ENCODE results near the gene IFIT1B. TPM values are rescaled to one million over a fixed set of nuclear protein-coding genes. Genes with fewer than 3 reads are reported as not detected.
A peak's percentile ranks its signal among the peaks of the same experiment; 100 is the strongest.
"Not testable (repeated sequence)": the region's sequence is repeated elsewhere in the genome, so short reads cannot be mapped to it uniquely, and the experiment has no call there.

Gene IFIT1B, protein sequence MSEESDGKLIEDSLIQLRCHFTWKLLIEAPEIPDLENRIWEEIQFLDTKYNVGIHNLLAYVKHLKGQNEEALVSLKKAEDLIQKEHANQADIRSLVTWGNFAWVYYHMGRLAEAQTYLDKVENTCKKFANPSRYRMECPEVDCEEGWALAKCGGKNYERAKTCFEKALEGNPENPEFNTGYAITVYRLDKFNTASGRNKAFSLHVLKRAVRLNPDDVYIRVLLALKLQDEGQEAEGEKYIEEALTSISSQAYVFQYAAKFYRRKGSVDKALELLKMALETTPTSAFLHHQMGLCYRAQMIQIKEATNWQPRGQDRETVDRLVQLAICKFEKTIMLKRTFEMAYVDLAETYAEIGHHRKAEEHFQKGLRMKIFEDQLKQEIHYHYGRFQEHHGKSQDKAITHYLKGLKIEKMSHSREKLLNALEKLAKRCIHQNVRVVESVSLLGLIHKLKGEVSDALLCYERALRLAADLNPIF
- not detected for total RNA-seq

DNA sequence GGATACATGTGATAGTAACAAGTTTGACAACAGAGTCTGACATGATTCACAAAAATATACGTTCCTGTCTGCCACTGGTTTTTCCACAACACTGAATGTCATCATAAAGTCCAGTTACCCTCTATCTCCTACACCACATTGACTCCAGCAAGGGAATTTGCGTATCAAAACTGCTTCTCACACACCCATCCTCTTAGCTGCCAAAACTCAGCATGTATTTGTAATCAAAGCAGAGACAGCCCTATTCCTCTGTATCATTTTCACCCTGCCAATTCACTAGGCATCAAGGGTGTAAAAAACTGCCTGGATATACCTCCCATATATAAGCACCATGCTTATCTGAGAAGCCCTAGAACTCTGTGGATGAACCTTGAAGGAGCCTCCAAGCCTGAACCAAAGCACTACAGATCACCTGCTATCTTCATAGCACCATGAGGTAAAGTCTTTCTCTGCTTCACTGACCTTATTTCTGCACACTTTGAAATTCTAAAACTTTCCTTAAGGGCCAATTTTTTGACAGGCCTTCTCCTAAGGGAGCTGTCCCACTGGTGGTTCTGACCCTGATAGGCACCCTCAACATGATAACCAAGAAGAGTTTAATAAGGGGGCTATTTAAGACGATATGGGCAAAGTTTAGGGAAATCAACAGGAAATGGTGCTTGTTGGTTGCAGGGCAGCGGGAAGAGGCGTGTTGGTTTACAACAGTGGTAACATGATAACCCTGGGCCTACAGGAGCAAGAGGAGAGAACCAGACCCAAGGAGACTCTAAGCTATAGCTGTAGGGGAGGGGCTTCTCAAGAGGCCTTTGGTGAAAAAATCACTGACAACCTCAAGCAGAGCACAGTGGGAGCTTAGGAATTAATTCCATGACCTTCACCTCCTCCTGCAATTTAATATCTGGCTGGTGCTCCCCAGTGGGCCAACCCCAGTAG lies at the start of gene IFIT1B:
TSS of gene IFIT1B (plus strand) at position 352 of the 933 bp plus-strand sequence. CDS start at position 432, 80 bp downstream.
- intact Hi-C loops (cut with DNase I; ENCODE audit: low total_unique reads) (no loop called here), in situ Hi-C loops (cut with MboI; ENCODE audit: low pct_ligation_motif_present in 1 of 4, low pct_unique_long_range_greater_than_20kb in 1 of 4, low sequenced_read_pairs in 3 of 4) (no loop called here)
- Histone ChIP-seq H3K4me1 (peaks cover 16 to 23% (median 20%) of the 10 kb centered on the region in 4 donors), H3K27me3 (no peaks in the 10 kb centered on the region), H3K4me3 (no peak within 1 kb of the TSS), H3K27ac (no peak within 1 kb of the TSS), H3K36me3 (no peaks in the 10 kb centered on the region), H3K9me3 (no peaks in the 10 kb centered on the region)
- WGBS, 2 donors (ENCODE audit: low coverage in 1 of 2) = 84 to 89% methylated on average over 5 of the region's 5 CpGs
- no peak for DNase-seq
- TF ChIP-seq EP300 (IDR thresholded peaks at IDR 0.05; ENCODE audit: low read depth) (no peak), POLR2AphosphoS5 (IDR thresholded peaks at IDR 0.05) (no peak), POLR2A (IDR thresholded peaks at IDR 0.05) (no peak)
- TF ChIP-seq, protein P1, sequence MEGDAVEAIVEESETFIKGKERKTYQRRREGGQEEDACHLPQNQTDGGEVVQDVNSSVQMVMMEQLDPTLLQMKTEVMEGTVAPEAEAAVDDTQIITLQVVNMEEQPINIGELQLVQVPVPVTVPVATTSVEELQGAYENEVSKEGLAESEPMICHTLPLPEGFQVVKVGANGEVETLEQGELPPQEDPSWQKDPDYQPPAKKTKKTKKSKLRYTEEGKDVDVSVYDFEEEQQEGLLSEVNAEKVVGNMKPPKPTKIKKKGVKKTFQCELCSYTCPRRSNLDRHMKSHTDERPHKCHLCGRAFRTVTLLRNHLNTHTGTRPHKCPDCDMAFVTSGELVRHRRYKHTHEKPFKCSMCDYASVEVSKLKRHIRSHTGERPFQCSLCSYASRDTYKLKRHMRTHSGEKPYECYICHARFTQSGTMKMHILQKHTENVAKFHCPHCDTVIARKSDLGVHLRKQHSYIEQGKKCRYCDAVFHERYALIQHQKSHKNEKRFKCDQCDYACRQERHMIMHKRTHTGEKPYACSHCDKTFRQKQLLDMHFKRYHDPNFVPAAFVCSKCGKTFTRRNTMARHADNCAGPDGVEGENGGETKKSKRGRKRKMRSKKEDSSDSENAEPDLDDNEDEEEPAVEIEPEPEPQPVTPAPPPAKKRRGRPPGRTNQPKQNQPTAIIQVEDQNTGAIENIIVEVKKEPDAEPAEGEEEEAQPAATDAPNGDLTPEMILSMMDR (IDR thresholded peaks at IDR 0.05) = no peak

DNA sequence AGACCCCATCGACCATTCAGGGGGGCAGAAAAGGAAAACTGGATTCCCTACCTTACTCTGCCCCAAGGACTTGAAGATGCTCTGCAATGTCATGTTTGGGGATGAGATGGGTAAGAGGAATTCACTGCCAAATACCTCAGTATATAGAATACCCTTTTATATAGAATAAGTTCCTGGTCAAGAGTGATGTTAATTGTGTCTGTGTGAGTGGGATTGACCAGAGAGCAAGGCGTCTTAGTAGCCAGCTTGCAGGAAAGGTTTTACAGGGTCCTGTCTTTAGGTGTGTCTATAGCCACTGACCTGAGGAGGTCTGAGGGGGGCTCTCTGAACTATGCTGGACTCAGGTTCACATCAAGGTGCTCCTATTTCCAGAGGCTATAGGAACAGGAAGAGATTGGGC lies 48.7 kb upstream of the IFIT1B start:
- Histone ChIP-seq H3K27ac (peak overlapping the region; percentile 70 to 83 (median 78)), H3K4me3 (no peak overlapping the region), H3K4me1 (peaks cover 5 to 51% (median 20%) of the 10 kb centered on the region in 4 donors), H3K27me3 (no peaks in the 10 kb centered on the region), H3K9me3 (no peaks in the 10 kb centered on the region), H3K36me3 (no peaks in the 10 kb centered on the region)
- intact Hi-C loops (cut with DNase I; ENCODE audit: low total_unique reads) (loop anchor here (5.0 kb wide), 1 partner anchor 63 kb away; the partner anchor contains the start of gene IFIT1), in situ Hi-C loops (cut with MboI; ENCODE audit: low pct_ligation_motif_present in 1 of 4, low pct_unique_long_range_greater_than_20kb in 1 of 4, low sequenced_read_pairs in 3 of 4) (no loop called here)
- WGBS, 2 donors (ENCODE audit: low coverage in 1 of 2) = 90% methylated on average over 2 of the region's 2 CpGs; no CpG with 5 or more reads in 1 of the 2 donors
- DNase-seq = no peak
- TF ChIP-seq, protein P1 (IDR thresholded peaks at IDR 0.05) = no peak
- TF ChIP-seq POLR2AphosphoS5 (IDR thresholded peaks at IDR 0.05) (no peak), EP300 (IDR thresholded peaks at IDR 0.05; ENCODE audit: low read depth) (no peak)

DNA sequence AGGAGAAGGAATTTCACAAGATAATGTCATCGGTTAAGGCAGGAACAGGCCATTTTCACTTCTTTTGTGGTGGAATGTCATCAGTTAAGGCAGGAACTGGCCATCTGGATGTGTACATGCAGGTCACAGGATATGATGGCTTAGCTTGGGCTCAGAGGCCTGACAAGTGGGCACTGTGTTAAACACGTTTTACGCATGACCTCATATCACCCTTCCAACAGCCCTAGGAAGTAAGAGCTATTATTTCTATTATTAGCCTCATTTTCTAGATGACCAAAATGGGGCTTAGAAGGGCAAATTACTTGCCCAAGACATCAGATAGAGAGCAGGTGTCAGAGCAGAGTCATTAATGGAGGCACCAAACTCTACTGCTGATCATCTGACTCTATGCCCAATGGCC lies 47.8 kb upstream of the IFIT1B start:
- H3K27ac ChIP-seq; H3K36me3 ChIP-seq; in situ Hi-C loops (cut with MboI; ENCODE audit: low pct_ligation_motif_present in 1 of 4, low pct_unique_long_range_greater_than_20kb in 1 of 4, low sequenced_read_pairs in 3 of 4); intact Hi-C loops (cut with DNase I; ENCODE audit: low total_unique reads); H3K9me3 ChIP-seq; DNase-seq; H3K4me3 ChIP-seq; H3K27me3 ChIP-seq: not testable (repeated sequence)
- H3K4me1 ChIP-seq = peaks cover 5 to 58% (median 20%) of the 10 kb centered on the region in 4 donors
- WGBS, 2 donors (ENCODE audit: low coverage in 1 of 2) = 70 to 79% methylated on average over 2 to 3 of the region's 3 CpGs

DNA sequence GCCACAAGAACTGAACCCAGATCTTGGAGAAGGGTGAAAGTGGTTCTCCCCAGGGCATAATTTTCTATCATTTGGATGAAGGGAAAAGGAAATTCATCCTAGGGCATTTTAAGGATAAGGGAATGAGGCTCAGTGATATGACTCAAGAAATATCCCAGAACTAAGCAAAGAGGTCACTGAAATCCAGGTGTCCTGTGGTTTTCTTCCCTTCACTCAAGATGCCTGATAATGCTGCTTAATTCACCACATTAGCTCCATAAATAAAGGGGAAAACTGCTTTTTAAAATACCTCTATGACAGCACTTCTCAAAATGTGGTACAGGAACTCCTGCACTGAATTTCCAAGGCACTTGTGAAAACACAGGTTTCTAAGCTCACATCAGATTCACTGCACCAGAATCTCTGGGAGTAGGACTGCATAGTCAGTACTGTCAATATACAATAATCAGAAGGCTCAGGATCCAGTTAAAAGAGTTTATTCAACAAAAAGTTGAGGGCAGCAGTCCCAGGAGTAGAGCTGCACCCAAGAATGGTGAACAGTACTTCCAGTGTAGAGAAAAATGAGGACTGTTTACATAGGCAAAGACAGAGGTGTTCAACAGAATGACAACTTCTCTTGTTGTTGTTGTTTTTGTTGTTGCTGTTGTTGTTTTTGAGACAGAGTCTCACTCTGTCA lies 47.2 kb upstream of the IFIT1B start:
- intact Hi-C loops (cut with DNase I; ENCODE audit: low total_unique reads) (no loop called here), in situ Hi-C loops (cut with MboI; ENCODE audit: low pct_ligation_motif_present in 1 of 4, low pct_unique_long_range_greater_than_20kb in 1 of 4, low sequenced_read_pairs in 3 of 4) (no loop called here)
- H3K36me3 ChIP-seq = no peaks in the 10 kb centered on the region
- no peaks in the 10 kb centered on the region for H3K27me3 ChIP-seq
- no peak for DNase-seq
- TF ChIP-seq, protein P1 (IDR thresholded peaks at IDR 0.05) = no peak
- TF ChIP-seq EP300 (IDR thresholded peaks at IDR 0.05; ENCODE audit: low read depth) (no peak), POLR2AphosphoS5 (IDR thresholded peaks at IDR 0.05) (no peak), POLR2A (IDR thresholded peaks at IDR 0.05) (no peak)
- peaks cover 5 to 59% (median 20%) of the 10 kb centered on the region in 4 donors for H3K4me1 ChIP-seq
- H3K4me3 ChIP-seq = no peak overlapping the region
- peak overlapping the region in 1 of 4 donors; percentile 2 for H3K27ac ChIP-seq
- no peaks in the 10 kb centered on the region for H3K9me3 ChIP-seq

DNA sequence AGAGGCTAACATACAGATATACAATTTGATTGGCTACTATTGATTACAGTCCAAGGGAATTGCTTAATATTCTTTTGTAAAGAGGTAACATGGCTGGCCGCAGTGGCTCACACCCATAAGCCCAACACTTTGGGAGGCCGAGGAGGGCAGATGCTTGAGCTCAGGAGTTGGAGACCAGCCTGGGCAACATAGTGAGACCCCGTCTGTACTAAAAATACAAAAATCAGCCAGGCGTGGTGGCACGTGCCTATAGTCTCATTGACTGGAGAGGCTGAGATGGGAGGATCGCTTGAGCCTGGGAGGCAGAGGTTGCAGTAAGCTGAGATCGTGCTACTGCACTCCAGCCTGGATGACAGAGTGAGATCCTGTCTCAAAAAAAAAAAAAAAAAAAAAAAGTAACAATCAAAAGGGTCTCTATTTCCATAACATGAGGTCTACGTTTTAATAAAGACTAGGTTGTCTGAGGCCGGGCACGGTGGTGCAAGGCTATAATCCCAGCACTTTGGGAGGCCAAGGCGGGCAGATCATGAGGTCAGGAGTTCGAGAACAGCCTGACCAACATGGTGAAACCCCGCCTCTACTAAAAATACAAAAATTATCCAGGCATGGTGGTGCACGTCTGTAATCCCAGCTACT lies 46.3 kb upstream of the IFIT1B start:
- H3K36me3 ChIP-seq; in situ Hi-C loops (cut with MboI; ENCODE audit: low pct_ligation_motif_present in 1 of 4, low pct_unique_long_range_greater_than_20kb in 1 of 4, low sequenced_read_pairs in 3 of 4); H3K27me3 ChIP-seq; DNase-seq; intact Hi-C loops (cut with DNase I; ENCODE audit: low total_unique reads); H3K9me3 ChIP-seq: not testable (repeated sequence)
- WGBS, 2 donors (ENCODE audit: low coverage in 1 of 2) = 70 to 82% methylated on average over 12 to 14 of the region's 14 CpGs
- H3K4me3 ChIP-seq = peak overlapping the region in 2 of 4 donors; percentile 21 to 48
- H3K4me1 ChIP-seq = peaks cover 5 to 59% (median 20%) of the 10 kb centered on the region in 4 donors
- peak overlapping the region; percentile 75 to 86 (median 82) for H3K27ac ChIP-seq

Measured in transverse colon (tissue), 4 donors.